Fibroblast of the aortic adventitia (primary cell): ENCODE measurements around the gene DAG1. TPM values are rescaled to one million over a fixed set of nuclear protein-coding genes. Genes with fewer than 3 reads are reported as not detected.

Source experiments
- DNase-seq: peaks from one replicate; pipeline ENCODE4 v3.0.0-alpha.2; 2010; ENCODE audit warnings: low read depth
- H3K4me3 ChIP-seq: 2 replicates; pipeline ENCODE4 v1.5.1; 2011; ENCODE audit warnings: low read depth, mild to moderate bottlenecking, control low read depth, low read length, moderate library complexity
- CTCF ChIP-seq: IDR thresholded peaks from 2 replicates; pipeline ENCODE4 v1.5.1; 2011; ENCODE audit warnings: mild to moderate bottlenecking, low read length, control low read depth, inconsistent platforms; ENCODE audit not compliant: insufficient read depth
- total RNA-seq: library from RNA; depleted of rRNA; stranded (reverse); fragments of >200 nt; gene quantifications from 2 replicates; pipeline ENCODE4 v1.2.3, GENCODE V29; 2012; ENCODE audit warnings: low replicate concordance

Gene DAG1
- total RNA-seq, 1 donor: 63.4 TPM

GRCh38 chr3:49469037-49469935, 781 bp upstream of the DAG1 start:
- DNase-seq: peak; percentile 82
- H3K4me3 ChIP-seq: peak overlapping the region; percentile 60
- TF ChIP-seq CTCF: no peak

- TF ChIP-seq CTCF: no peak
- peak; percentile 37 for DNase-seq
- peak overlapping the region; percentile 87 for H3K4me3 ChIP-seq
Measured at GRCh38 chr3:49470714-49471420, 800 bp downstream of the DAG1 start.

GRCh38 chr3:49471856-49472495, 1.9 kb downstream of the DAG1 start:
- no peak for DNase-seq
- no peak for TF ChIP-seq CTCF
- peak overlapping the region; percentile 87 for H3K4me3 ChIP-seq

- no peak for DNase-seq
- no peak for TF ChIP-seq CTCF
- H3K4me3 ChIP-seq: no peak overlapping the region
Measured at GRCh38 chr3:49476563-49476962, 6.5 kb downstream of the DAG1 start.

- TF ChIP-seq CTCF: no peak
- DNase-seq: no peak
- H3K4me3 ChIP-seq: no peak overlapping the region
Measured at GRCh38 chr3:49482766-49483165, 12.7 kb downstream of the DAG1 start.

GRCh38 chr3:49484471-49484870, 14.4 kb downstream of the DAG1 start:
- TF ChIP-seq CTCF: no peak
- H3K4me3 ChIP-seq: no peak overlapping the region
- no peak for DNase-seq
